ENCODE results near the gene PDPR.
"Not testable (repeated sequence)": the region's sequence is repeated elsewhere in the genome, so short reads cannot be mapped to it uniquely, and the experiment has no call there.

The PDPR gene

DNA sequence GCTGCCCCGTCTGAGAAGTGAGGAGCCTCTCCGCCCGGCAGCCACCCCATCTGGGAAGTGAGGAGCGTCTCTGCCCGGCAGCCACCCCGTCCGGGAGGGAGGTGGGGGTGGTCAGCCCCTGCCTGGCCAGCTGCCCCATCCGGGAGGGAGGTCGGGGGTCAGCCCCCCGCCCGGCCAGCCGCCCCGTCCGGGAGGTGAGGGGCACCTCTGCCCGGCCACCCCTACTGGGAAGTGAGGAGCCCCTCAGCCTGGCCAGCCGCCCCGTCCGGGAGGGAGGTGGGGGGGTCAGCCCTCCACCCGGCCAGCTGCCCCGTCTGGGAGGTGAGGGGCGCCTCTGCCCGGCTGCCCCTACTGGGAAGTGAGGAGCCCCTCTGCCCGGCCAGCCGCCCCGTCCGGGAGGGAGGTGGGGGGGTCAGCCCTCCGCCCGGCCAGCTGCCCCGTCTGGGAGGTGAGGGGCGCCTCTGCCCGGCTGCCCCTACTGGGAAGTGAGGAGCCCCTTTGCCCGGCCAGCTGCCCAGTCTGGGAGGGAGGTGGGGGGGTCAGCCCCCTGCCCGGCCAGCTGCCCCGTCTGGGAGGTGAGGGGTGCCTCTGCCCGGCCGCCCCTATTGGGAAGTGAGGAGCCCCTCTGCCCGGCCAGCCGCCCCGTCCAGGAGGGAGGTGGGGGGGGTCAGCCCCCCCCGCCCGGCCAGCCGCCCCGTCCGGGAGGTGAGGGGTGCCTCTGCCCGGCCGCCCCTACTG, 90.7 kb downstream of the PDPR start:
- DNase-seq (ENCODE audit: low read depth, low spot score); in situ Hi-C loops (cut with HindIII; ENCODE audit: low sequenced_read_pairs); H3K4me3 ChIP-seq (ENCODE audit: low read depth, low read length): not testable (repeated sequence)

DNA sequence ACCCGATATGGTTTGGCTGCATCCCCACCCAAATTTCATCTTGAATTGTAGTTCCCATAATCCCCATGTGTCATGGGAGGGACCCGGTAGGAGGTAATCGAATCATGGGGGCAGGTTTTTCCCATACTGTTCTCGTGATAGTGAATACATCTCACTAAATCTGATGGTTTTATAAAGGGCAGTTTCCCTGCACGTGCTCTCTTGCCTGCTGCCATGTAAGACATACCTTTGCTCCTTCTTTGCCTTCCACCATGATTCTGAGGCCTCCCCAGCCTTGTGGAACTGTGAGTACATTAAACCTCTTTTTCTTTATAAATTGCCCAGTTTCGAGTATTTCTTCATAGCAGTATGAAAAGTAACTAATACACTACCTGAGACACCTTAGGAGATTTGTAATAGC, 92.2 kb downstream of the PDPR start:
- DNase-seq (ENCODE audit: low read depth, low spot score); H3K4me3 ChIP-seq (ENCODE audit: low read depth, low read length); in situ Hi-C loops (cut with HindIII; ENCODE audit: low sequenced_read_pairs): not testable (repeated sequence)

All from astrocyte of the spinal cord (primary cell).